H1 (cell line): ENCODE results near the gene TRIM59. TPM values are rescaled to one million over a fixed set of nuclear protein-coding genes. Genes with fewer than 3 reads are reported as not detected.

Experiments
- EZH2 ChIP-seq: fragments of 200-600 bp; sonication (generic); IDR thresholded peaks from 2 replicates; pipeline ENCODE4 v1.7.1; 2012; ENCODE audit warnings: low read depth, mild to moderate bottlenecking, moderate library complexity, low read length, inconsistent platforms; ENCODE audit not compliant: severe bottlenecking
- SIRT6 ChIP-seq: IDR thresholded peaks from one replicate; pipeline ENCODE4 v1.7.1; 2012; ENCODE audit warnings: low read length, inconsistent platforms
- polyA plus RNA-seq, 7 experiments: library from polyadenylated mRNA; depleted of rRNA in 3 of 7; stranded (reverse) in 5 of 7; unstranded in 2 of 7; fragments of >200 nt in 5 of 7; fragments of 200-250 nt in 2 of 7; gene quantifications; 1 replicate in 5 of 7; 2 replicates in 1 of 7; 4 replicates in 1 of 7; pipeline versions ENCODE4 v1.2.1 to v1.2.3, GENCODE V29; 2011 to 2013; ENCODE audit warnings: missing spikeins in 2 of 7, mixed read lengths in 2 of 7
- total RNA-seq: library from RNA; stranded (reverse); fragmentation: NEBNext Ultra II Directional; extraction: Animal tissue kit (Norgen Biotek cat#: 25700); gene quantifications from 2 replicates; pipeline ENCODE4 v1.2.1, GENCODE V29; 2021
- TF ChIP-seq, protein P1 (sequence below): IDR thresholded peaks from 2 replicates; pipeline ENCODE4 v1.6.1; 2012; ENCODE audit warnings: inconsistent platforms

Gene TRIM59
- total and polyA plus RNA-seq, 2 of the 8 experiments (the other 6 are each of a cell fraction or from before 2014, with no cell fraction given) = 11.6 to 53.4 TPM

DNA sequence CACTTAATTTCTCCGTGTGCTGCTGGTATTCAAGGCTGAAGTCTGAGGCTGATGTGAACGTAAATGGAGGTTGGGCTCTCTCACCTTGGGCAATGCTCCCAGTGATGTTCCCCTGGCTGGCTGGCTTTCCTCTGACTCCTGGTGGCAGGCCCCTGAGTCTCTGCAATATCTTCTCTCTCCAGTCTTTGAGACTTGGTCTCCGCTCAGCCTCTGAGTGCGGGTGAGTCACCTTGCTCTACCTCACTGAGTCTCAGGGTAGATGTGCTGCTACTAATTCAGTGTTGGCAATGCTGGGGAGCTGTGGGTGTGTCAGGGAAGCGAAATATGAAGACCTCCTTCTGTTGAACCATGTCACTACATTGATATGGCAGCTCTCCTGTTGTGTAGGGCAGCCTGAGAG lies 31.3 kb upstream of the TRIM59 start (continued):
- TF ChIP-seq EZH2 (no peak), SIRT6 (no peak)
- TF ChIP-seq, protein P1, sequence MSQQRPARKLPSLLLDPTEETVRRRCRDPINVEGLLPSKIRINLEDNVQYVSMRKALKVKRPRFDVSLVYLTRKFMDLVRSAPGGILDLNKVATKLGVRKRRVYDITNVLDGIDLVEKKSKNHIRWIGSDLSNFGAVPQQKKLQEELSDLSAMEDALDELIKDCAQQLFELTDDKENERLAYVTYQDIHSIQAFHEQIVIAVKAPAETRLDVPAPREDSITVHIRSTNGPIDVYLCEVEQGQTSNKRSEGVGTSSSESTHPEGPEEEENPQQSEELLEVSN = no peak
